GM12872 (cell line): ENCODE results near the gene BMPER.

ENCODE experiments used
- CTCF ChIP-seq: IDR thresholded peaks from 3 replicates; pipeline ENCODE4 v1.5.1; 2011; ENCODE audit warnings: low read depth, mild to moderate bottlenecking, low read length, moderate library complexity; ENCODE audit not compliant: insufficient read depth

The BMPER gene

GRCh38 chr7:34016876-34017275 is 111.5 kb downstream of the BMPER start:
- no peak for TF ChIP-seq CTCF

- no peak for TF ChIP-seq CTCF
Measured at GRCh38 chr7:34019301-34019790, 114.0 kb downstream of the BMPER start.

- no peak for TF ChIP-seq CTCF
Measured at GRCh38 chr7:34022626-34023025, 117.3 kb downstream of the BMPER start.

GRCh38 chr7:34025600-34025999 is 120.3 kb downstream of the BMPER start:
- no peak for TF ChIP-seq CTCF

- TF ChIP-seq CTCF, result no peak
Measured at GRCh38 chr7:34026481-34027190, 121.3 kb downstream of the BMPER start.

- no peak for TF ChIP-seq CTCF
Measured at GRCh38 chr7:34031156-34031555, 125.8 kb downstream of the BMPER start.

GRCh38 chr7:34034728-34035127 is 129.4 kb downstream of the BMPER start:
- no peak for TF ChIP-seq CTCF
